K562 (cell line): ENCODE data around the gene HSPA1B. TPM values are rescaled to one million over a fixed set of nuclear protein-coding genes. Genes with fewer than 3 reads are reported as not detected.

Experiments
- ARHGAP35 ChIP-seq: fragments of 450-650 bp; IDR thresholded peaks from 2 replicates; pipeline ENCODE4 v1.6.1; 2018; ENCODE audit not compliant: partially characterized antibody
- BDP1 ChIP-seq: IDR thresholded peaks from 3 replicates; pipeline ENCODE4 v1.6.1; 2011; ENCODE audit not compliant: insufficient read length, insufficient read depth
- CREB3L1 ChIP-seq: fragments of 450-650 bp; IDR thresholded peaks from 2 replicates; pipeline ENCODE4 v1.6.1; 2014; ENCODE audit warnings: low read depth, mild to moderate bottlenecking, moderate library complexity, borderline replicate concordance
- FOXP4 ChIP-seq: sonication (generic); formaldehyde crosslinking; IDR thresholded peaks from 2 replicates; pipeline ENCODE4 v1.8.0; 2022; ENCODE audit warnings: mild to moderate bottlenecking, missing genetic modification reagents, borderline replicate concordance
- KLF10 ChIP-seq: fragments of 250-450 bp; sonication (Bioruptor Pico); IDR thresholded peaks from 2 replicates; pipeline ENCODE4 v1.6.1; 2021; ENCODE audit warnings: matching md5 sums
- LARP7 ChIP-seq: fragments of 450-650 bp; IDR thresholded peaks from 2 replicates; pipeline ENCODE4 v1.6.1; 2016
- NR1H2 ChIP-seq: sonication (generic); formaldehyde crosslinking; IDR thresholded peaks from 2 replicates; pipeline ENCODE4 v1.4.0; 2020; ENCODE audit warnings: mild to moderate bottlenecking, missing genetic modification reagents
- POLR2AphosphoS2 ChIP-seq: IDR thresholded peaks from 2 replicates; pipeline ENCODE4 v1.6.1; 2012; ENCODE audit warnings: low read length, improper control_type of control experiment
- PYGO2 ChIP-seq: fragments of 450-650 bp; IDR thresholded peaks from 2 replicates; pipeline ENCODE4 v1.6.1; 2016; ENCODE audit warnings: mild to moderate bottlenecking, missing genetic modification characterization, moderate library complexity, missing compliant biosample characterization
- SIN3B ChIP-seq: fragments of 450-650 bp; IDR thresholded peaks from 2 replicates; pipeline ENCODE4 v1.6.1; 2017; ENCODE audit warnings: low read depth, mild to moderate bottlenecking, moderate library complexity
- SMAD3 ChIP-seq: fragments of 450-650 bp; formaldehyde crosslinking; conservative IDR thresholded peaks from 2 replicates; pipeline ENCODE4 v1.4.0; 2020; ENCODE audit warnings: mild to moderate bottlenecking
- U2AF2 ChIP-seq: fragments of 200-400 bp; formaldehyde crosslinking; optimal IDR thresholded peaks from 2 replicates; pipeline ENCODE3; 2017; ENCODE audit warnings: low read depth, mild to moderate bottlenecking, low read length
- ZBTB11 ChIP-seq, 3 experiments: fragments of 200-800 bp in 1 of 3; fragments of 250-450 bp in 1 of 3; fragments of 450-650 bp in 1 of 3; sonication (Bioruptor Pico) in 1 of 3; sonication (Bioruptor generic) in 1 of 3; formaldehyde crosslinking in 1 of 3; IDR thresholded peaks; 2 replicates each; pipeline versions ENCODE4 v1.6.1 to v1.8.0; 2016 to 2022; ENCODE audit warnings: mild to moderate bottlenecking in 2 of 3, missing genetic modification characterization in 2 of 3, missing compliant biosample characterization in 1 of 3, moderate library complexity in 1 of 3
- ZNF561 ChIP-seq: fragments of 450-650 bp; formaldehyde crosslinking; conservative IDR thresholded peaks from 2 replicates; pipeline ENCODE4 v1.4.0; 2020; ENCODE audit warnings: mild to moderate bottlenecking, moderate library complexity
- polyA plus RNA-seq, 8 experiments: library from polyadenylated mRNA; depleted of rRNA in 4 of 8; stranded (reverse) in 5 of 8; unstranded in 3 of 8; fragments of >200 nt; fragmentation: Nextera tagmentation in 2 of 8; fragmentation: Illumina TruSeq in 1 of 8; extraction: Ambion mirVana in 2 of 8; extraction: Trizol in 1 of 8; gene quantifications; 2 replicates each; pipeline versions ENCODE4 v1.2.1 to v1.2.3, GENCODE V29; 2011 to 2014; ENCODE audit warnings: inconsistent platforms in 1 of 8, missing spikeins in 1 of 8
- total RNA-seq, 7 experiments: library from RNA; depleted of rRNA in 6 of 7; stranded (reverse); fragments of >200 nt in 6 of 7; fragmentation: Illumina TruSeq in 2 of 7; extraction: Trizol in 2 of 7; gene quantifications; 2 replicates each; pipeline versions ENCODE4 v1.2.1 to v1.2.3, GENCODE V29; 2011 to 2021; ENCODE audit warnings: low replicate concordance in 1 of 7
- TF ChIP-seq, protein P1 (sequence below): fragments of 250-450 bp; sonication (Bioruptor Pico); IDR thresholded peaks from 2 replicates; pipeline ENCODE4 v1.8.0; 2022; ENCODE audit warnings: moderate library complexity, mild to moderate bottlenecking, inconsistent platforms
- TF ChIP-seq, protein P2 (sequence below): sonication (generic); formaldehyde crosslinking; IDR thresholded peaks from 2 replicates; pipeline ENCODE4 v1.9.0; 2022; ENCODE audit warnings: mild to moderate bottlenecking, missing genetic modification reagents
- TF ChIP-seq, protein P3 (sequence below): fragments of 450-650 bp; IDR thresholded peaks from 2 replicates; pipeline ENCODE4 v1.6.1; 2017; ENCODE audit warnings: mild to moderate bottlenecking, moderate library complexity

Gene HSPA1B
- total and polyA plus RNA-seq, 9 of the 15 experiments (the other 6 are each of a cell fraction or from before 2014, with no cell fraction given): 0.27 to 227 (median 51.2) TPM

DNA sequence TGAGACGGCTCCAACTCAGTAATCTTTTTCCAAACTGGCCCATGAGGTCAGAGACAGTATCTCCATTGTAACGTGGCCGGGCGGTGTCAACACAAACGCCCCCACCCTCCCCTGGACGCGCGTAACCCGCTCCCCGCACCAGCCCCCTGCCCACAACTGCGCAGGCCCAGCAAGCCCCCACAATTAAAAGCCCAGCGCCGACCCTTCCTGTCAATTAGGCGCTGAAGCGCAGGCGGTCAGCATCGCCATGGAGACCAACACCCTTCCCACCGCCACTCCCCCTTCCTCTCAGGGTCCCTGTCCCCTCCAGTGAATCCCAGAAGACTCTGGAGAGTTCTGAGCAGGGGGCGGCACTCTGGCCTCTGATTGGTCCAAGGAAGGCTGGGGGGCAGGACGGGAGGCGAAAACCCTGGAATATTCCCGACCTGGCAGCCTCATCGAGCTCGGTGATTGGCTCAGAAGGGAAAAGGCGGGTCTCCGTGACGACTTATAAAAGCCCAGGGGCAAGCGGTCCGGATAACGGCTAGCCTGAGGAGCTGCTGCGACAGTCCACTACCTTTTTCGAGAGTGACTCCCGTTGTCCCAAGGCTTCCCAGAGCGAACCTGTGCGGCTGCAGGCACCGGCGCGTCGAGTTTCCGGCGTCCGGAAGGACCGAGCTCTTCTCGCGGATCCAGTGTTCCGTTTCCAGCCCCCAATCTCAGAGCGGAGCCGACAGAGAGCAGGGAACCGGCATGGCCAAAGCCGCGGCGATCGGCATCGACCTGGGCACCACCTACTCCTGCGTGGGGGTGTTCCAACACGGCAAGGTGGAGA, 12.3 kb upstream of the HSPA1B start, which contains the start of the genes HSPA1A and HSPA1L (continued):
- TF ChIP-seq POLR2AphosphoS2 (peak; percentile 97), SMAD3 (CRISPR knock-in tag) (peak; percentile 81; the same call in 1 of the 2 replicates), LARP7 (peak; percentile 71; the same call in 1 of the 2 replicates), ZBTB11 (CRISPR knock-in tag; IDR thresholded peaks at IDR 0.05) (peak in 1 of 3 experiments; percentile 79; a peak in 2 of 6 replicates), CREB3L1 (peak; percentile 77; the same call in 1 of the 2 replicates), ZNF561 (CRISPR knock-in tag) (no peak), NR1H2 (CRISPR knock-in tag) (no peak), FOXP4 (CRISPR knock-in tag) (peak; percentile 75; the same call in 1 of the 2 replicates), ARHGAP35 (no peak), SIN3B (no peak), PYGO2 (tag) (no peak), BDP1 (no peak), U2AF2 (no peak), KLF10 (CRISPR knock-in tag) (no peak)
- TF ChIP-seq, protein P1, sequence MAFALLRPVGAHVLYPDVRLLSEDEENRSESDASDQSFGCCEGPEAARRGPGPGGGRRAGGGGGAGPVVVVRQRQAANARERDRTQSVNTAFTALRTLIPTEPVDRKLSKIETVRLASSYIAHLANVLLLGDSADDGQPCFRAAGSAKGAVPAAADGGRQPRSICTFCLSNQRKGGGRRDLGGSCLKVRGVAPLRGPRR: no peak
- TF ChIP-seq, protein P2, sequence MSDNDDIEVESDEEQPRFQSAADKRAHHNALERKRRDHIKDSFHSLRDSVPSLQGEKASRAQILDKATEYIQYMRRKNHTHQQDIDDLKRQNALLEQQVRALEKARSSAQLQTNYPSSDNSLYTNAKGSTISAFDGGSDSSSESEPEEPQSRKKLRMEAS (CRISPR knock-in tag): peak; percentile 66
- TF ChIP-seq, protein P3, sequence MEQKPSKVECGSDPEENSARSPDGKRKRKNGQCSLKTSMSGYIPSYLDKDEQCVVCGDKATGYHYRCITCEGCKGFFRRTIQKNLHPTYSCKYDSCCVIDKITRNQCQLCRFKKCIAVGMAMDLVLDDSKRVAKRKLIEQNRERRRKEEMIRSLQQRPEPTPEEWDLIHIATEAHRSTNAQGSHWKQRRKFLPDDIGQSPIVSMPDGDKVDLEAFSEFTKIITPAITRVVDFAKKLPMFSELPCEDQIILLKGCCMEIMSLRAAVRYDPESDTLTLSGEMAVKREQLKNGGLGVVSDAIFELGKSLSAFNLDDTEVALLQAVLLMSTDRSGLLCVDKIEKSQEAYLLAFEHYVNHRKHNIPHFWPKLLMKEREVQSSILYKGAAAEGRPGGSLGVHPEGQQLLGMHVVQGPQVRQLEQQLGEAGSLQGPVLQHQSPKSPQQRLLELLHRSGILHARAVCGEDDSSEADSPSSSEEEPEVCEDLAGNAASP: no peak
